Superior temporal gyrus (tissue), 1 donor: ENCODE data around the gene NPAS2.

Source experiments
- DNase-seq: peaks from one replicate; pipeline ENCODE4 v3.0.0-alpha.2; 2016; ENCODE audit errors: extremely low spot score

NPAS2 gene

DNA sequence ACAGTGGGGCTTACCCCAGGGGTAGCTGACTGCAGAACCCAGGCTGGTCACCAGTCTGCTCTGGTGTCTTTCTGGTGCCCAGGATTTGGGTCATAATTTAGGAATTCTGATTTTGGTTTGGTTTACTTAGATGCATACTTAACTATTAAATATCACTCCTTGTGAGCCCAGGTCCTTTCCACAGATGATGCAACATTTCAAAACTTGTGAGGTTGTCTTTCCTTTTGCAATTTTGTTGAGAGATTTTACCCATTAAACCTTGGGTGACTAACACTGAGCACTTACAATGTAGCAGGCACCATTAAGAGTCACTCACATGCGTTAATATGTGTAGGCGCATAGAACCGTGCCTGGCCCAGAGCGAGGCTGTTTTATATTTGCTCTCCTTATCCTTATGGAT, 120.3 kb downstream of the NPAS2 start:
- DNase-seq = no peak

DNA sequence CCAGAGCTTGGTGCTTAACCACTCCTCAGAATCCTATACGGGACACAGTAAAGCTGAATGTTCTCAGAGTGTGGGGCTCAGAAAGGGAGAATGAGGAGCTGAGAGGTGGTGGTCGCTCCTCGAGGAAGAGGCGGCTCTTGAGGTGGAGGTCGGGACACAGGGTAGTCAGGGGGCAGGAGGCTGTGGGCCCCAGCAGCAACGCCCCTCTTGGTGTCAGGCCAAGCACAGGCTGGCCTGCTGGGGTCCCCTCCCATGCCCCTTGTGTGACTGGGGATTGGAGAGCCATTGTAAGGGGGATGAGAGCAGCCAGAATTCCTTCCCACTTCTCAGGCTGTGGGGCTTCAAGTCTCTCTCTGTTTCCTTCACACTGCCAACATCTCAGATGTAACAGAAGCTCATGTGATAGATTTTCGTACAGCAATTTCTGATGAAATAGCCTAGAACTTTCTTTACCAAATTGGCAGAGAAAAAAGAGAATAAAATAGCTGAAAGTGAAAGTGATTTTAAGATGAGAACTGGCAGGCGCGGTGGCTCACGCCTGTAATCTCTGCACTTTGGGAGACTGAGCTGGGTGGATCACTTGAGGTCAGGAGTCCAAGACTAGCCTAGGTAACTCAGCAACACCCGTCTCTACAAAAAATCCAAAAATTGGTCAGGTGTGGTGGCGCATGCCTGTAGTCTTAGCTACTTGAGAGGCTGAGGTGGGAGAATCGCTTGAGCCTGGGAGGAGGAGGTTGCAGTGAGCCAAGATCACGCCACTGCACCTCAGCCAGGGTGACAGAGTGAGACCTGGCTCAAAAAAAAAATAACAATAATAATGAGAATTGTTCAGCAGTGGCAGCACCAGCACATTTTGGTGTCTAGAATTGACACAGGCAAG, 121.1 kb downstream of the NPAS2 start:
- DNase-seq = no peak

DNA sequence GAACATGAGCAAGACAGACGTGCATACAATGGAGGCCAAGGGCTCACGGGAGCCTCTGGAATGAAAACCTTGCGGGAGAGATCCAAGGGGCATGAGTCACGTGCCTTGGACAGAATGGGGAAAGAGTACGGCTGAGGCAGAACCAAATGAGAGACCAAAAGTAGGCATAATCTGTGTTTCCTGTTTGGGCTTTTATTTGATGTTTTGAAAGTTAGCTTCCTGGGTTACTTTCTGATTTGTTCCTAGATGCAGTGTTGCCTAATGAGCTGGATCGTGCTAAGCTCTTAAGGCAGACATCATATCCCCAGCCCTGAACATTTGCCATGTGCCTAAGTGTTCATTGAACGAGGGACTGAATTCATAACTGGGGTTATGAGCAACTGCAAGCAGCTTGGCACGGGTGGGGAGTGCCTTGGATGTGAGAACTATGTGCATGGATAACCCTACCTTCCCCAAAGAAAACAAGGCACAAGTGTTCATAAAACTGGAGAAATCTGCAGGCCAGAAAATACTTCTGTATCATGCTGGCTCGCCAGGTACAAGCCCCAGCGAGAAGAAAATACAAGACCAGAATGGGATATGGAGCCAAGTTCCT, 121.8 kb downstream of the NPAS2 start:
- no peak for DNase-seq

DNA sequence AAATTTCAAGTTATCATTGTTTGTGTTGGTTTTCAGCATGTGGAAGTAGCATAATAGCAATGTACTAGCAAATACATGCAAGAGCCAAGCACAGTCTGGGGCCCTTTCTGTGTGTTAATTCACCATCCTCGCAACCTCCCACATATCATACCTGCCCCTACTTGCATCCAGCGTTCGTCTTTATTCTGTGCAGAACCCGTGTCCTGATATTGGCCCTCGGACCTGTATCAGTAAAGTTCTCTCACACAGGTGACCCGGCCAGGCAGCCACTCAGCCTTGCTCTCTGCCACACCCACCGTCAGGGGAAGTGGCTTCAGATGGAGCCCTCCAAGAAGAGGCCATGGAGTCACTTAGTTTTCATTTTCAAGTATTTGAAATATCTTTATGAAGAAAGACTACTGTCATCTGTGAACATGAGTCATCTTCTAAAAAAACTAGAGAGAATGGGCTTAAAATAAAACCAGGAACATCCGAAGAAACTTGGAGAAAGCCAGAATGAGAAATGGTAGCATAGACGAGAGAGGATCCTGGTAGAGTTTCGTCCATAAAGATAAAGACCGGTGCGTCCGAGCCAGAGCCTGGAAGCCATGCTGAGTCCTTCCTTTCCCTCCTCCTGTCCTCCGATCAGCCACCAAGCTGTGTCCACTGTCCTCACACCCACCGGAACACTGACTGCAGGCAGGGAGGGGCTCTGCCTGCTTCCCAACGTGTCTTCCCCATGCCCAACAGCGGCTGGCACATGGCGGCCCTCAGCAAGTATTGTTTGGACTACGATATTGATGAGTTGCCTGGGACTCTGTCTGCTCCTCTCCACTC, 124.9 kb downstream of the NPAS2 start:
- DNase-seq = peak; percentile 50

GRCh38 chr2:100945433-100945740, 125.4 kb downstream of the NPAS2 start:
- DNase-seq = no peak

GRCh38 chr2:100945930-100946607, 126.1 kb downstream of the NPAS2 start:
- DNase-seq = no peak

- no peak for DNase-seq
Observed at GRCh38 chr2:100948942-100949811, 129.2 kb downstream of the NPAS2 start.

DNA sequence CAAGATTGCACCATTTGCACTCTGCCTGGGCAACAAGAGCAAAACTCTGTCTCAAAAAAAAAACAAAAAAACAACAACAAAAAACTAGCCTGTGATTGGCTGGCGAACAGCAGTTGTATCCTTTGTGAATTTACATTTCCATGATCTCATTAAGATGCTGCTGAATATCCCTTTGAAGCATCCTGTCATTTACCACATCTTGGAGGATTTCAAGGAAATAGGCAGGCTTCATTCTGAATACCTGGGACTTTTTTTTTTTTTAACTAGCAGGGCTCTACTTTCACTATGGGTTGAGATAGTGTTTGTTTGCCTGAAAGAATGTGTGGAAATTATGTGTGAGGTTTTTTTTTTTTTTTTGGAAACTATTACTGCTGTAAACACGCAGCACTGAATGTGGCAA, 132.6 kb downstream of the NPAS2 start:
- no peak for DNase-seq

DNA sequence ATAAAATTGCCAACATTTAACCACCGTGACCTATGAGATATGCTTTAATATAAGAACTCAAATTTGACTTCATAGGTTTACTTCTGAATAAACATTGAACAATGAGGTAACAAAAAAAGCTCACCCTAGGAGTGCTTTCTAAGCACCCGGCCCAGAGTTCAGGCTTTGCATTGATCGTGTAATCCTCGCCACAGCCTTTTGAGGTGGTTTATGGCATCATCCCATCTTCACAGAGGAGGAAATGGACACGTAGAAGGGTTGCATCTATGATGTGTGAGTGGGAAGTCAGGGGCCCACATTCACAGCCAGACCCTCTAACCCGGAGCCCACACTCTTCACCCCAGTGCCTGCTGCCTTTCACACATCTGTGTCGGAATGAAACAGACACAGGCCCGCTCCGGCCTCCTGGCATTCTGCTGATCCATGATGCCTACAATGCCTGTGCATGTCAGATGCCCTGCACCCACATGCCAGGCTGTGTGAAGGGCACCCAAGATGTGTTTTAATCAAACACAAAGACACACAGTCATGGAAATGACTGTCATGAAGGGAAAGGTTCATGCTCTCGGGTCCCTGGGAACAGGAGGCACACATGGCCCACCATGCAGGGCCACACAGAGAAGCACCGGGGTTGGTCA, 133.6 kb downstream of the NPAS2 start:
- DNase-seq = no peak

GRCh38 chr2:100954044-100954420, 134.1 kb downstream of the NPAS2 start:
- DNase-seq = no peak

GRCh38 chr2:100955226-100955625, 135.3 kb downstream of the NPAS2 start:
- no peak for DNase-seq

- no peak for DNase-seq
Observed at GRCh38 chr2:100956081-100956480, 136.1 kb downstream of the NPAS2 start.

DNA sequence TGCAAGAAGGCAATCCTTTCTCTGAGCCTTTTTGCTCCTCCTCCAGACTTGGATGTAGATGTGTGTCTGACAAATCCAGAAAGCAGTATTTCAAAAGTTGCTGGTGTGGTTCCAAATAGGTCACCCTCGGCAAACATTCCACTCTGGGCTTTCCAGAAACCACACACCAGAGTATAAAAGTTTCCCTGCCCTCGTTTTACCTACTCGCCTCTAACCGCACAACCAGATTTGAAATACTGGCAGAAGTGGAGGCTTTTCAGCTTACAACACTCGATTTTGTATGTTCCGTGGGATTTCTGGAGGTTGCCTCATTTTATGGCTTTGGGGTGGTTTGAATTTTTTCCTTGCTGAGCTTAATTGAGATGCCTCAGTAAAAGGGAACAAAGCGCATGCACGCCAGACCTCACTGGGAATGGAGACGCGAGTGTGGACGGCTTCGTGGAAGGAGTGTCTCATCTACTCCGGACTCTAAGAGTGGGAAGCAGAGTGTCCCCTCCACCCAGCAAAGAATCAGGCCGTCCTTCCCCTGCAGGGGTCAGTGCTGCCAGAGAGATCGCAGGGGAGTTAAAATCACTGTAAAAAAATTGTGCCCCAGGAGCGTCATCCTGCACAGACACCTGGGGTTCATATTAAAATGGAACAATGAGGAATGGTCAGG, 138.2 kb downstream of the NPAS2 start:
- DNase-seq = peak; percentile 44

DNA sequence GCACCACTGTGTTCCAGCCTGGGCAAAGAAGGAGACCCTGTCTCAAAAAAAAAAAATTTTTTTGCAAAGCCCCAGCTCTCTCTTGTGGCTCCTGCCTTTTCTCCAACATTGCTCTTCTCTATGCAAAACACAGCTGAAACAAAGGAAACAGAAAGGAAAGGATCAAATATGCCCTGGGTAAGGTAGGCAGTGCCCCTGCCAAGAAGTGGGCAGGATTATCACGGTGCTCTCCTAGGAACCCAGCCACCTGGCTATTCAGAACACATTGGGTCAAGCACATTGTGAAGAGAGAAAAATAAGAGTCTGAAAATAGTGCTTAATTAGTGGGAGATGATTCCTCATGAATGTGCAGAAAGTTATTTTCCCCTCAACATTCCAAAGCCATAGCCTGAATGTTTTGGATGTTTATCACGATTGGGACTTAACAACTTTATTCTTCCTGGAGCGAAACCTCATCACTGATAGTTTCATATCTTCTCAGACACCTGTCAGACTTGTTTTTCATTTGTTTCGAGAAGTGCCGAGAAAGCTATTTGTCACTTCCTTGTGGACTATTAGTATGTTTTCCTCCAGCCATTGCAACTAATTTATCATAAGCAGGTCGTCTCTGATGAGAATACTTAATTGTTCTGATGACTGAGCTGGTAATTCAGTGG, 139.4 kb downstream of the NPAS2 start:
- no peak for DNase-seq

- DNase-seq = no peak
Observed at GRCh38 chr2:100960688-100961087, 140.7 kb downstream of the NPAS2 start.

- DNase-seq = no peak
Observed at GRCh38 chr2:100962366-100963025, 142.6 kb downstream of the NPAS2 start.

GRCh38 chr2:100963026-100963375, 143.1 kb downstream of the NPAS2 start:
- DNase-seq = no peak

- DNase-seq = no peak
Observed at GRCh38 chr2:100964222-100964621, 144.3 kb downstream of the NPAS2 start.

GRCh38 chr2:100964681-100965169, 144.8 kb downstream of the NPAS2 start:
- DNase-seq = no peak
